Measurements from ENCODE around the gene GRM3.

DNA sequence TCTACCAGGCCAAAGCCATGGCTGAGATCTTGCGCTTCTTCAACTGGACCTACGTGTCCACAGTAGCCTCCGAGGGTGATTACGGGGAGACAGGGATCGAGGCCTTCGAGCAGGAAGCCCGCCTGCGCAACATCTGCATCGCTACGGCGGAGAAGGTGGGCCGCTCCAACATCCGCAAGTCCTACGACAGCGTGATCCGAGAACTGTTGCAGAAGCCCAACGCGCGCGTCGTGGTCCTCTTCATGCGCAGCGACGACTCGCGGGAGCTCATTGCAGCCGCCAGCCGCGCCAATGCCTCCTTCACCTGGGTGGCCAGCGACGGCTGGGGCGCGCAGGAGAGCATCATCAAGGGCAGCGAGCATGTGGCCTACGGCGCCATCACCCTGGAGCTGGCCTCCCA is 142.7 kb downstream of the GRM3 start:
- TF ChIP-seq, protein P1, sequence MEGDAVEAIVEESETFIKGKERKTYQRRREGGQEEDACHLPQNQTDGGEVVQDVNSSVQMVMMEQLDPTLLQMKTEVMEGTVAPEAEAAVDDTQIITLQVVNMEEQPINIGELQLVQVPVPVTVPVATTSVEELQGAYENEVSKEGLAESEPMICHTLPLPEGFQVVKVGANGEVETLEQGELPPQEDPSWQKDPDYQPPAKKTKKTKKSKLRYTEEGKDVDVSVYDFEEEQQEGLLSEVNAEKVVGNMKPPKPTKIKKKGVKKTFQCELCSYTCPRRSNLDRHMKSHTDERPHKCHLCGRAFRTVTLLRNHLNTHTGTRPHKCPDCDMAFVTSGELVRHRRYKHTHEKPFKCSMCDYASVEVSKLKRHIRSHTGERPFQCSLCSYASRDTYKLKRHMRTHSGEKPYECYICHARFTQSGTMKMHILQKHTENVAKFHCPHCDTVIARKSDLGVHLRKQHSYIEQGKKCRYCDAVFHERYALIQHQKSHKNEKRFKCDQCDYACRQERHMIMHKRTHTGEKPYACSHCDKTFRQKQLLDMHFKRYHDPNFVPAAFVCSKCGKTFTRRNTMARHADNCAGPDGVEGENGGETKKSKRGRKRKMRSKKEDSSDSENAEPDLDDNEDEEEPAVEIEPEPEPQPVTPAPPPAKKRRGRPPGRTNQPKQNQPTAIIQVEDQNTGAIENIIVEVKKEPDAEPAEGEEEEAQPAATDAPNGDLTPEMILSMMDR (conservative IDR thresholded peaks at IDR 0.05 in 1 of 2, IDR thresholded peaks at IDR 0.05 in 1 of 2; ENCODE audit: extremely low read depth in 1 of 2, insufficient read depth in 1 of 2, low read depth in 1 of 2, low read length in 2 of 2) = no peak
- TF ChIP-seq EZH2 (IDR thresholded peaks at IDR 0.05; ENCODE audit: borderline replicate concordance, low read length) = no peak

Measured in mammary epithelial cell (primary cell).